HFF-Myc (cell line): Measurements from ENCODE around the gene BICDL2.
"Not testable (repeated sequence)": the region's sequence is repeated elsewhere in the genome, so short reads cannot be mapped to it uniquely, and the experiment has no call there.

Experiments
- DNase-seq: peaks from one replicate; pipeline ENCODE4 v3.0.0-alpha.2; 2011; ENCODE audit warnings: low read depth; ENCODE audit errors: extremely low read depth
- H3K4me3 ChIP-seq: replicated peaks from 2 replicates; pipeline ENCODE4 v1.5.1; 2011; ENCODE audit warnings: low read depth, mild to moderate bottlenecking, control low read depth, low read length
- TF ChIP-seq, protein P1 (sequence below): IDR thresholded peaks from 2 replicates; pipeline ENCODE4 v1.5.1; 2012; ENCODE audit warnings: mild to moderate bottlenecking, low read depth, low read length, control low read depth; ENCODE audit errors: missing control alignments

Gene BICDL2

DNA sequence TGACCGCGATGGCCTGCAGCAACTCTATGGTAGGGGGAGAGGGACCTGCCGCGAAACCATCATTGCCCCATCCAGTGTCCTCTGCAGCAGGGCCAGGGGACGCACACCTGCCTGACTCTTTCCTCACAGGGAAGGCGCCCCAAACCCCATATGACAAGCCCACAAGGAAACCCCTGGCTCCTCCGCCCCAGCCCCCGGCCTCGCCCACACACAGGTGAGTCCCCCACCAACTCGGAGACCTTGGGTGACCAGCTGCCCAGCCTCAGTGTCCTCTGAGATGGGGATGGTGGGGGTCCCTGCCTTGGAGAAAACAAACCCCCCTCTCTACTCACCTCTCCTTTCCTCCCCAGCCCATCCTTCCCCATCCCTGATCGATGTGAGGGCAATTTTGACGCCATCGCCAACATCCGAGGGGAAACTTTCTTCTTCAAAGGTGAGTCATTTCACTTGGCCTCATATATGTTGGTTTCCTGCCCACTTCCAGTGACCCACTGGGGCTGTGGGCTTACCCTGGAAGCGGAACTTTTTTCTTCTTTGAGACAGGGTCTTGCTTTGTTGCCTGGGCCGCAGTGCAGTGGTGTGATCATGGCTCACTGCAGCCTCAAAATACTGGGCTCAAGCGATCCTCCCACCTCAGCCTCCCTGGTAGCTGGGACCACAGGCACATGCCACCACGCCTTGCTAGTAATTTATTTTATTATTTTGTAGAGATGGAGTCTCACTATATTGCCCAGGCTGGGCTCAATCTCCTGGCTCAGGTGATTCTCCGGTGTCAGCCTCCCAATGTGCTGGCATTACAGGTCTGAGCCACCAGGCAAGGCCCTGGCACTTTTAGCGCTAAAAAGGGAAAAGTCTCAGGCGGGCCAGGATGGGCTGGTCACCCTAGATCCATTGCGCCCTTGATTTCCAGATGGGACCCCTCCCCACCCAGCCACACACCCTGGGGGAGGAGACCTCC is 20.7 kb upstream of the BICDL2 start:
- no peak for DNase-seq
- peak overlapping the region; percentile 76 for H3K4me3 ChIP-seq
- TF ChIP-seq, protein P1, sequence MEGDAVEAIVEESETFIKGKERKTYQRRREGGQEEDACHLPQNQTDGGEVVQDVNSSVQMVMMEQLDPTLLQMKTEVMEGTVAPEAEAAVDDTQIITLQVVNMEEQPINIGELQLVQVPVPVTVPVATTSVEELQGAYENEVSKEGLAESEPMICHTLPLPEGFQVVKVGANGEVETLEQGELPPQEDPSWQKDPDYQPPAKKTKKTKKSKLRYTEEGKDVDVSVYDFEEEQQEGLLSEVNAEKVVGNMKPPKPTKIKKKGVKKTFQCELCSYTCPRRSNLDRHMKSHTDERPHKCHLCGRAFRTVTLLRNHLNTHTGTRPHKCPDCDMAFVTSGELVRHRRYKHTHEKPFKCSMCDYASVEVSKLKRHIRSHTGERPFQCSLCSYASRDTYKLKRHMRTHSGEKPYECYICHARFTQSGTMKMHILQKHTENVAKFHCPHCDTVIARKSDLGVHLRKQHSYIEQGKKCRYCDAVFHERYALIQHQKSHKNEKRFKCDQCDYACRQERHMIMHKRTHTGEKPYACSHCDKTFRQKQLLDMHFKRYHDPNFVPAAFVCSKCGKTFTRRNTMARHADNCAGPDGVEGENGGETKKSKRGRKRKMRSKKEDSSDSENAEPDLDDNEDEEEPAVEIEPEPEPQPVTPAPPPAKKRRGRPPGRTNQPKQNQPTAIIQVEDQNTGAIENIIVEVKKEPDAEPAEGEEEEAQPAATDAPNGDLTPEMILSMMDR = no peak

DNA sequence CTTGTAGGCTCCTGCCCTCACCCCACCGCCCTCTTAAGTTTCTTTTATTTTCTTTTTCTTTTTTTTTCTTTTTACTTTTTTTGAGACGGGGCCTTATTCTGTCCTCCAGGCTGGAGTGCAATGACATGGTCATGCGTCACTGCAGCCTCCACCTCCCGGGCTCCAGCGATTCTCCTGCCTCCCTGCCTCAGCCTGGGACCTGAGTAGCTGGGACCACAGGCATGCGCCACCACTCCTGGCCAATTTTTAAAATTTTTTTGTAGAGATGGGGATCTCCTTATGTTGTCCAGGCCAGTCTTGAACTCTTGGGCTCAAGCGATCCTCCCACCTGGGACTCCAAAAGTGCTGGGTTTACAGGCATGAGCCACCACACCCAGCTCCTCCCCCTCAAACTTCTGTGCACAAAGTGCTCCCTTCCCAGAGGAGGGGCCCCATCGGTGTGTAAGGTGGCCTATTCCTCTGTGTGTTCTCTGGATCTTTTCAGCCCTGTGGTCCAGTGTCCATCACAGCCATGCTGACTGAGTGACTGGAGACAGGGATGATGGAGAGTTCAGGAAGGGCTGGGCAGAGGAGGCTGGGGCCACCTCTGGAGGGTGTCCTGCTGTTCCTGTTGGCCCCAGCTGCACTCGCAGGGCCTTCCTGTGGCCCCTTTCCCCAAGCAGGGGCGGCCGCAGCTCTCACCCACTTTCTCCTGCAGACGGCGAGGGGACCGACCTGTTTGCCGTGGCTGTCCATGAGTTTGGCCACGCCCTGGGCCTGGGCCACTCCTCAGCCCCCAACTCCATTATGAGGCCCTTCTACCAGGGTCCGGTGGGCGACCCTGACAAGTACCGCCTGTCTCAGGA is 19.8 kb upstream of the BICDL2 start:
- no peak overlapping the region for H3K4me3 ChIP-seq
- TF ChIP-seq, protein P1 = no peak
- DNase-seq = no peak

- H3K4me3 ChIP-seq = not testable (repeated sequence)
Observed at GRCh38 chr16:3055734-3056115, 19.0 kb upstream of the BICDL2 start.

DNA sequence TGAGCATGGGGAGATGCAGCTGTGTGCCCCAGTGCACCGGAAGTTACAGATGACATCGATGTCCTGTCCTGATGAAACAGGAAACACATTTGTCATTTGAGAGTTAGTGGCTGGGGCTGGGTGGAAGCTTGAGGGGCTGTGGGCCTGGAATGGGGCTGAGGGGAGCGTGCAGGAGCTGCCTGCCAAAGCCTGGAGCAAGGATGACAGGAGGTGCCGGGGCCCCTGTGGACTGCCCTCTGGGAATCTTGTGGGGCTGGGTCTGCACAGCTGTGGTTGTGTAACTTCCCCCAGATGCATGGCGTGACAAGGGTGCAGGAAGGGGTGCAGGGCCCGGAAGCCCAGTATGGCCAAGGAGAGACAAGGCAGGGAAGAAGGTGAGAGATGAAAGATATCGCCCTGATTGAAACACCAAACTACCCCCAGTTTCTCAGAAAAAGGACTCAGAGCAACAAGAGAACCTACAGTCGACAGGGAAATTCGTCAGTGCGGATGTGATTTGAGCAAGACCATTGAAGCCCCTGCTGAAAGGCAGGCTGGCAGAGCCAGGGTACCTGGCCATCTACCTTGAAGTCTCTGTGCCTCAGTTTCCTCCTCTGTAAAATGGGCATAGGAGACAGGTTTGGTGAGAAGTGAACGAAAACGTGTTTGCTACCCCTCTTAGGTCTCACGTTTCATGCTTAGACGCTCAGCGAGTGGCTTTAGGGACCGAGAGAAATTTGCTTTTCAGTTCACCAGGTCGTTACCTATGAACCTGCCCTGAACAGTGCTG is 18.4 kb upstream of the BICDL2 start:
- H3K4me3 ChIP-seq = no peak overlapping the region
- DNase-seq = no peak
- TF ChIP-seq, protein P1 = no peak

More at GRCh38 chr16:3055734-3056115, 19.0 kb upstream of the BICDL2 start:
- DNase-seq = not testable (repeated sequence)

GRCh38 chr16:3053330-3053710 is 16.6 kb upstream of the BICDL2 start:
- H3K4me3 ChIP-seq, DNase-seq: not testable (repeated sequence)

GRCh38 chr16:3052571-3053329 is 16.0 kb upstream of the BICDL2 start:
- not testable (repeated sequence) for H3K4me3 ChIP-seq

DNA sequence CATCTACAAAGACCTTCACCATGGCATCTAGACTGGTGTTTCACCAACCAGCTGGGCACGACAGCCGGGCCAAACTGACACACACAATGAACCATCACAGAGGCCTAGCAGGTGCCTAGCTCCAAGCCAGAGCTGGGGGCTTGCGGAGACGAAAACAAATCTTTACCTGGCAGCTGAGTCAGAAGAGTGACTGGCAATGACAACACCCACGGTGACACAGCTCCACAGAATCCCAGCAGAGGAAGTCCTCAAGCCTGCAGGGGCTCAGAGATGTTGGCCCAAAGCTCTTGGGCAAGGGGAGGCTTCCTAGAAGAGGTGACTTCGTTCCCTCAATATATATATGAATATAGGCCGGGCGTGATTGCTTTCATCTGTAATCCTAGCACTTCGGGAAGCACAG is 14.8 kb upstream of the BICDL2 start:
- TF ChIP-seq, protein P1 = no peak
- no peak overlapping the region for H3K4me3 ChIP-seq
- no peak for DNase-seq

More at GRCh38 chr16:3052571-3053329, 16.0 kb upstream of the BICDL2 start:
- not testable (repeated sequence) for DNase-seq
